GM18907 (cell line): ENCODE measurements around the gene HOXD8.

ENCODE experiments used
- ATAC-seq: cut with Tn5 transposase; IDR thresholded peaks from one replicate; pipeline ENCODE4 v1.9.1; 2021; ENCODE audit warnings: mild to moderate bottlenecking, moderate library complexity; ENCODE audit not compliant: unreplicated experiment

The HOXD8 gene

GRCh38 chr2:176145085-176145969, 15.8 kb downstream of the HOXD8 start:
- ATAC-seq: no peak

GRCh38 chr2:176146101-176146500, 16.6 kb downstream of the HOXD8 start:
- no peak for ATAC-seq

- ATAC-seq: no peak
These were observed 17.1 kb downstream of the HOXD8 start for GRCh38 chr2:176146645-176147044.

- no peak for ATAC-seq
These were observed 17.8 kb downstream of the HOXD8 start for GRCh38 chr2:176147210-176147799.

- ATAC-seq: no peak
These were observed 18.4 kb downstream of the HOXD8 start for GRCh38 chr2:176147800-176148496.

- ATAC-seq: no peak
These were observed 19.4 kb downstream of the HOXD8 start for GRCh38 chr2:176148751-176149421.

- ATAC-seq: no peak
These were observed 20.0 kb downstream of the HOXD8 start for GRCh38 chr2:176149481-176149938.

- ATAC-seq: no peak
These were observed 20.6 kb downstream of the HOXD8 start for GRCh38 chr2:176149939-176150583.

- ATAC-seq: no peak
These were observed 21.3 kb downstream of the HOXD8 start for GRCh38 chr2:176150584-176151441.

GRCh38 chr2:176151442-176152287, 22.2 kb downstream of the HOXD8 start, which contains the start of gene HOXD4:
HOXD4 (plus strand) TSS chr2:176151550; CDS start chr2:176151634, 84 bp downstream.
- ATAC-seq: no peak

- no peak for ATAC-seq
These were observed 23.1 kb downstream of the HOXD8 start for GRCh38 chr2:176152350-176153181.

- no peak for ATAC-seq
These were observed 25.2 kb downstream of the HOXD8 start for GRCh38 chr2:176154576-176155252.

- no peak for ATAC-seq
These were observed 26.0 kb downstream of the HOXD8 start for GRCh38 chr2:176155356-176156044.

GRCh38 chr2:176156301-176156806, 26.8 kb downstream of the HOXD8 start:
- ATAC-seq: no peak

GRCh38 chr2:176156807-176157498, 27.4 kb downstream of the HOXD8 start, which contains the start of gene HOXD3:
HOXD3 (plus strand) TSS chr2:176157307; CDS start chr2:176169115, 11,808 bp downstream.
- no peak for ATAC-seq
